ENCODE data around the gene FGF14. TPM values are rescaled to one million over a fixed set of nuclear protein-coding genes. Genes with fewer than 3 reads are reported as not detected.

Gene FGF14
- polyA plus RNA-seq, 1 of the 3 experiments (the other 2 are of a cell fraction) = 0.20 TPM

- no peak for DNase-seq
Measured at GRCh38 chr13:101846249-101846648, 555.6 kb downstream of the FGF14 start.

GRCh38 chr13:101845245-101846020 is 556.4 kb downstream of the FGF14 start:
- ChIA-PET CTCF (no interaction called here), POLR2A (no interaction called here)
- no peak overlapping the region for H3K27ac ChIP-seq (ENCODE audit: low read depth in 2 of 2, low read length in 1 of 2)
- WGBS (ENCODE audit: low lambda C conversion rate) = 58% methylated on average over 4 of the region's 4 CpGs
- no peaks in the 10 kb centered on the region for H3K9me2 ChIP-seq
- H3K9ac ChIP-seq = no peak overlapping the region
- no peaks in the 10 kb centered on the region for H3K36me3 ChIP-seq (replicated peaks in 1 of 2; ENCODE audit: control insufficient read depth in 1 of 2, insufficient read depth in 2 of 2, low read length in 1 of 2)
- peaks cover 0 to 5% of the 10 kb centered on the region in 2 experiments; a peak in 3 of 4 replicates for H3K4me1 ChIP-seq (ENCODE audit: control insufficient read depth in 1 of 2, insufficient read depth in 2 of 2, low read depth in 1 of 2, low read length in 1 of 2)
- no peaks in the 10 kb centered on the region for H3K27me3 ChIP-seq (ENCODE audit: insufficient read depth)
- H3F3A ChIP-seq (replicated peaks; ENCODE audit: insufficient read depth) = no peaks in the 10 kb centered on the region
- no peak overlapping the region for H3K4me3 ChIP-seq (ENCODE audit: low read depth in 2 of 2, low read length in 1 of 2)
- H3K9me3 ChIP-seq = no peaks in the 10 kb centered on the region
- H2AFZ ChIP-seq (ENCODE audit: low read depth) = no peak overlapping the region; the same call in 1 of the 2 replicates
- H4K20me1 ChIP-seq (ENCODE audit: insufficient read depth) = no peaks in the 10 kb centered on the region
- no peak overlapping the region for H3K4me2 ChIP-seq
- DNase-seq = no peak
- H3K79me2 ChIP-seq (ENCODE audit: insufficient read depth) = no peaks in the 10 kb centered on the region
- TF ChIP-seq REST (IDR thresholded peaks at IDR 0.05; ENCODE audit: low read depth, low read length) (no peak), TCF12 (IDR thresholded peaks at IDR 0.05) (no peak), FOSL2 (IDR thresholded peaks at IDR 0.05; ENCODE audit: borderline replicate concordance, low read depth) (no peak), CTCF (IDR thresholded peaks at IDR 0.05) (no peak), MAX (IDR thresholded peaks at IDR 0.05; ENCODE audit: low read depth) (no peak), ELF1 (IDR thresholded peaks at IDR 0.05) (no peak), TEAD4 (IDR thresholded peaks at IDR 0.05; ENCODE audit: borderline replicate concordance, insufficient read depth) (0 out of 2 replicates have a peak, but pooled peaks have one; percentile 9), POLR2AphosphoS5 (IDR thresholded peaks at IDR 0.05; ENCODE audit: low read depth, low read length) (no peak), IRF3 (IDR thresholded peaks at IDR 0.05; ENCODE audit: low read depth, low read length) (no peak), FOXJ3 (CRISPR knock-in tag; IDR thresholded peaks at IDR 0.05) (no peak), EZH2phosphoT487 (IDR thresholded peaks at IDR 0.05; ENCODE audit: borderline replicate concordance, low read depth) (no peak), RFX5 (IDR thresholded peaks at IDR 0.05; ENCODE audit: low read length) (no peak), GATA2 (CRISPR knock-in tag; IDR thresholded peaks at IDR 0.05) (no peak), SIN3A (IDR thresholded peaks at IDR 0.05; ENCODE audit: borderline replicate concordance, low read depth, low read length) (no peak), ZBTB33 (IDR thresholded peaks at IDR 0.05; ENCODE audit: borderline replicate concordance, low read depth) (no peak)

More at GRCh38 chr13:101846249-101846648, 555.6 kb downstream of the FGF14 start:
- Histone ChIP-seq H3K27me3 (ENCODE audit: insufficient read depth) (no peaks in the 10 kb centered on the region), H3K9ac (no peak overlapping the region), H3F3A (replicated peaks; ENCODE audit: insufficient read depth) (no peaks in the 10 kb centered on the region), H3K36me3 (replicated peaks in 1 of 2; ENCODE audit: control insufficient read depth in 1 of 2, insufficient read depth in 2 of 2, low read length in 1 of 2) (no peaks in the 10 kb centered on the region), H3K4me2 (no peak overlapping the region), H3K4me3 (ENCODE audit: low read depth in 2 of 2, low read length in 1 of 2) (no peak overlapping the region), H3K4me1 (ENCODE audit: control insufficient read depth in 1 of 2, insufficient read depth in 2 of 2, low read depth in 1 of 2, low read length in 1 of 2) (peaks cover 4 to 5% of the 10 kb centered on the region in 2 experiments; a peak in 3 of 4 replicates), H4K20me1 (ENCODE audit: insufficient read depth) (no peaks in the 10 kb centered on the region), H3K9me3 (no peaks in the 10 kb centered on the region), H2AFZ (ENCODE audit: low read depth) (peak overlapping the region; percentile 57; the same call in 1 of the 2 replicates), H3K9me2 (no peaks in the 10 kb centered on the region), H3K79me2 (ENCODE audit: insufficient read depth) (no peaks in the 10 kb centered on the region), H3K27ac (ENCODE audit: low read depth in 2 of 2, low read length in 1 of 2) (no peak overlapping the region)
- POLR2A ChIA-PET = no interaction called here
- no peak for TF ChIP-seq FOSL2 (IDR thresholded peaks at IDR 0.05; ENCODE audit: borderline replicate concordance, low read depth)
- no peak for TF ChIP-seq FOXM1 (IDR thresholded peaks at IDR 0.05; ENCODE audit: low read depth)
- CTCF ChIA-PET = no interaction called here
- WGBS (ENCODE audit: low lambda C conversion rate) = 50% methylated on average over 2 of the region's 2 CpGs

Data from SK-N-SH (cell line).